SK-N-MC (cell line): Measurements from ENCODE around the gene PRKAR2B.

ENCODE experiments used
- EZH2 ChIP-seq: fragments of 200-600 bp; sonication (generic); IDR thresholded peaks from one replicate; pipeline ENCODE4 v1.6.1; 2017; ENCODE audit warnings: antibody characterized with exemption
- FOXP2 ChIP-seq: optimal IDR thresholded peaks from 2 replicates; pipeline ENCODE3; 2011; ENCODE audit warnings: mild to moderate bottlenecking, moderate library complexity; ENCODE audit not compliant: insufficient read depth; ENCODE audit errors: extremely low read length, control extremely low read depth
- POLR2AphosphoS5 ChIP-seq: IDR thresholded peaks from 2 replicates; pipeline ENCODE4 v1.6.1; 2012; ENCODE audit warnings: mild to moderate bottlenecking, low read depth, low read length, borderline replicate concordance

- TF ChIP-seq POLR2AphosphoS5 (no peak), EZH2 (no peak), FOXP2 (no peak)
Observed at GRCh38 chr7:107078517-107078966, 34.0 kb downstream of the PRKAR2B start.
